Measurements from ENCODE around the gene LIN9. TPM values are rescaled to one million over a fixed set of nuclear protein-coding genes. Genes with fewer than 3 reads are reported as not detected.
A peak's percentile ranks its signal among the peaks of the same experiment; 100 is the strongest.

Gene LIN9
- total RNA-seq, 1 donor from 2014 or later = 3.2 TPM

- no peak for TF ChIP-seq CTCF (IDR thresholded peaks at IDR 0.05; ENCODE audit: insufficient read depth, low read length, severe bottlenecking)
- Histone ChIP-seq H3K27me3 (ENCODE audit: control insufficient read depth, insufficient read depth, low read length) (no peaks in the 10 kb centered on the region), H3K36me3 (ENCODE audit: control insufficient read depth, insufficient read depth, low read length) (no peaks in the 10 kb centered on the region), H3K4me3 (ENCODE audit: low read depth, low read length) (no peak overlapping the region)
- DNase-seq (ENCODE audit: low read depth) (no peak), FAIRE-seq (no peak)
These were observed 60.2 kb downstream of the LIN9 start for GRCh38 chr1:226248796-226249195.

GRCh38 chr1:226248091-226248490, 60.9 kb downstream of the LIN9 start:
- TF ChIP-seq CTCF (IDR thresholded peaks at IDR 0.05; ENCODE audit: insufficient read depth, low read length, severe bottlenecking) = no peak
- Histone ChIP-seq H3K27me3 (ENCODE audit: control insufficient read depth, insufficient read depth, low read length) (no peaks in the 10 kb centered on the region), H3K36me3 (ENCODE audit: control insufficient read depth, insufficient read depth, low read length) (no peaks in the 10 kb centered on the region), H3K4me3 (ENCODE audit: low read depth, low read length) (no peak overlapping the region)
- FAIRE-seq (no peak), DNase-seq (ENCODE audit: low read depth) (no peak)

GRCh38 chr1:226239421-226239820, 69.5 kb downstream of the LIN9 start:
- FAIRE-seq = no peak
- no peak for TF ChIP-seq CTCF (IDR thresholded peaks at IDR 0.05; ENCODE audit: insufficient read depth, low read length, severe bottlenecking)
- Histone ChIP-seq H3K36me3 (ENCODE audit: control insufficient read depth, insufficient read depth, low read length) (no peaks in the 10 kb centered on the region), H3K27me3 (ENCODE audit: control insufficient read depth, insufficient read depth, low read length) (no peaks in the 10 kb centered on the region), H3K4me3 (ENCODE audit: low read depth, low read length) (no peak overlapping the region)
- no peak for DNase-seq (ENCODE audit: low read depth)

- FAIRE-seq (no peak), DNase-seq (ENCODE audit: low read depth) (peak; percentile 4)
- Histone ChIP-seq H3K27me3 (ENCODE audit: control insufficient read depth, insufficient read depth, low read length) (no peaks in the 10 kb centered on the region), H3K36me3 (ENCODE audit: control insufficient read depth, insufficient read depth, low read length) (peaks cover 2% of the 10 kb centered on the region), H3K4me3 (ENCODE audit: low read depth, low read length) (no peak overlapping the region)
- no peak for TF ChIP-seq CTCF (IDR thresholded peaks at IDR 0.05; ENCODE audit: insufficient read depth, low read length, severe bottlenecking)
These were observed 72.1 kb downstream of the LIN9 start for GRCh38 chr1:226236826-226237225.

GRCh38 chr1:226233806-226234205, 75.2 kb downstream of the LIN9 start:
- FAIRE-seq (no peak), DNase-seq (ENCODE audit: low read depth) (no peak)
- no peak for TF ChIP-seq CTCF (IDR thresholded peaks at IDR 0.05; ENCODE audit: insufficient read depth, low read length, severe bottlenecking)
- Histone ChIP-seq H3K36me3 (ENCODE audit: control insufficient read depth, insufficient read depth, low read length) (peaks cover 2% of the 10 kb centered on the region), H3K4me3 (ENCODE audit: low read depth, low read length) (no peak overlapping the region), H3K27me3 (ENCODE audit: control insufficient read depth, insufficient read depth, low read length) (no peaks in the 10 kb centered on the region)

GRCh38 chr1:226233293-226233692, 75.7 kb downstream of the LIN9 start:
- Histone ChIP-seq H3K36me3 (ENCODE audit: control insufficient read depth, insufficient read depth, low read length) (peaks cover 2% of the 10 kb centered on the region), H3K4me3 (ENCODE audit: low read depth, low read length) (no peak overlapping the region), H3K27me3 (ENCODE audit: control insufficient read depth, insufficient read depth, low read length) (no peaks in the 10 kb centered on the region)
- no peak for TF ChIP-seq CTCF (IDR thresholded peaks at IDR 0.05; ENCODE audit: insufficient read depth, low read length, severe bottlenecking)
- no peak for DNase-seq (ENCODE audit: low read depth)
- no peak for FAIRE-seq

Measured in bronchial epithelial cell (primary cell).